Measurements from ENCODE around the gene POU2F1.
"Not testable (repeated sequence)": the region's sequence is repeated elsewhere in the genome, so short reads cannot be mapped to it uniquely, and the experiment has no call there.

Gene POU2F1

DNA sequence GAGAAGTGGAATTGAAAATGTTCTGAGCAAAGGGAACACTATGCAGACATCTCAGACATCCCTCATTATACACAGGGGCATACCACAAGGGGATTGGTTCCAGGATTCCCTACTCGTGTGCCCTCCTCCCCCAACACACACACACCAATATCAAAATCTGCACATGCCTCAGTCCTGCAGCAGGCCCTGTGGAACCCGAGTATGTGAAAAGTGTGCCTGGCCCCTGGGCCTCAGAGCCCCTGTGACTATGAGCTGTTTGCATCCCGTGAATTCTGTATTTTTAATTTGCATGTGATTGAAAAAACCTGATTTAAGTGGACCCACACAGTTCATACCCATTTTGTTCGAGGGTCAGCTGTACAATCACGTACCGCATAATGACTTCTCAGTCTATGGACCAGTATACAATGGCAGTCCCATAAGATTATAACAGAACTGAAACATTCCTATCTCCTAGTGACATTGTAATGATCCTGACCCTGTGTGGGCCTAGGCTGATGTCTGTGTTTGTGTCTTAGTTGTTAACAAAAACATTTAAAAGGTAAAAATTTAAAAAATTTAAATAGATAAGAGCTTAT lies 11.3 kb downstream of the POU2F1 start:
- no peak for DNase-seq

DNA sequence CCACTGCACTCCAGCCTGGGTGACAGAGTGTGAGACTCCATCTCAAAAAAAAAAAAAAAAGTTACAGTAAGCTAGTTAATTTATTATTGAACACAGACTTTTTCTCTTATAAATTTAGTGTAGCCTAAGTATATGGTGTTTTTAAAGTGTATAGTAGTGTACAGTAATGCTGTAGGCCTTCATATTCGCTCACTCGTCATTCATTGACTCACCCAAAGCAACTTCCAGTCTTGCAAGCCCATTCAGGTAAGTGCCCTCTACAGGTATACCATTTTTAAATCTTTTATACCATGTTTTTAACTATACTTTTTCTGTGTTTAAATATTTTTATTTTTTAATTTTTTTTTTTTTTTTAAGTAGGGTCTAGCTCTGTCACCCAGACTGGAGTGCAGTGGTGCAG lies 12.1 kb downstream of the POU2F1 start:
- DNase-seq: no peak

GRCh38 chr1:167233373-167233772 lies 12.7 kb downstream of the POU2F1 start:
- DNase-seq: no peak

DNA sequence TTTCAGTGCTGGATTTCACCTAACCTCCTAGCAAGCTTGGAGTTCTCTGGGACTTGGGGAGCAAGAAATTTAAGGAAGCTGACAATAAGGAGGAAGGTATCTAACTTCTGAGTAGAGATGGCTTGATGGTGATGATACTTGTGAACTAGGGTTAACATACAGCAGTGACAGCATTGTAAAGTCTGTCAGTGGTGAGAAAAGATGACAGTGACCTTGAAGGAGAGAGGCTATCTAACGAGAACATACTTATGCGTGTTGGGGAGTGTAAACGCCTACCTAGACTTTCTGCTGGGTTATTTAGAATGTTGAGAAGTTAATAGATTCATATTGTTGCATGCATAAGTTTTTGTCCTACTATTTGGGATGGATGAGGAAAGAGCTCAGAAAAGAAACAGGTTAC lies 16.3 kb downstream of the POU2F1 start:
- no peak for DNase-seq

GRCh38 chr1:167238713-167239112 lies 18.0 kb downstream of the POU2F1 start:
- DNase-seq: no peak

GRCh38 chr1:167239257-167239656 lies 18.6 kb downstream of the POU2F1 start:
- no peak for DNase-seq

DNA sequence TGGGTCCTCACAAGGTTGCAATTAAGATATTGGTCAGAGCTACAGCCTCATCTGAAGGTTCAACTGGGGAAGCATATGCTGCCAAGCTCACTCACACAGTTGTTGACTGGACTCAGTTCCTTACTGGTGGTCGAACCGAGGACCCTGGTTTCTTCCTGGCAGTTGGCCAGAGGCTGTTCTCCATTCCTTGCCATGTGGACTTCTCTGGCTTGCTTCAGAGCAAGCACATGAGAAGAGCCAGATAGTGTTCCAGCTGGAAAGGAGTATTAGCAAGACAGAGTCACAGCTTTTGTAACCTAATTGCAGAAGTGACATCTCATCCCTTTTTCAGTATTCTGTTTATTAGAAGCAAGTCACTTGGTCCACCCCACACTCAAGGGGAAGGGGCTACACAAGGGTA lies 23.6 kb downstream of the POU2F1 start:
- DNase-seq: no peak

- DNase-seq: not testable (repeated sequence)
These were observed 24.5 kb downstream of the POU2F1 start for GRCh38 chr1:167245168-167245567.

DNA sequence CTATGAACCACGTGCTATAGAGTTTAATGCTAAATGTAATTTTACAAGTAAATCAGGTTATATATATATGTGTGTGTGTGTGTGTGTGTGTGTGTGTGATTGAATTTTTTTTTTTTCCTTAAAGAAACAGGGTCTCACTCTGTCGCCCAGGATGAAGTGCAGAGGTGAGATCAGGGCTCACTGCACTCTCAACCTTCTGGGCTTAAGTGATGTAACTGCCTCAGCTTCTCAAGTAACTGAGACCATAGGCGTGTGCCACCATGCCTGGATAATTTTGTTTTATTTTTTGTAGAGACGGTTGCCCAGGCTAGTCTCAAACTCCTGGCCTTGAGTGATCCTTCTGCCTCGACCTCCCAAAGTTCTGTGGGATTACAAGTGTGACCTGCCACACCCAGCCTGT lies 26.3 kb downstream of the POU2F1 start:
- no peak for DNase-seq

GRCh38 chr1:167247754-167248153 lies 27.1 kb downstream of the POU2F1 start:
- no peak for DNase-seq

DNA sequence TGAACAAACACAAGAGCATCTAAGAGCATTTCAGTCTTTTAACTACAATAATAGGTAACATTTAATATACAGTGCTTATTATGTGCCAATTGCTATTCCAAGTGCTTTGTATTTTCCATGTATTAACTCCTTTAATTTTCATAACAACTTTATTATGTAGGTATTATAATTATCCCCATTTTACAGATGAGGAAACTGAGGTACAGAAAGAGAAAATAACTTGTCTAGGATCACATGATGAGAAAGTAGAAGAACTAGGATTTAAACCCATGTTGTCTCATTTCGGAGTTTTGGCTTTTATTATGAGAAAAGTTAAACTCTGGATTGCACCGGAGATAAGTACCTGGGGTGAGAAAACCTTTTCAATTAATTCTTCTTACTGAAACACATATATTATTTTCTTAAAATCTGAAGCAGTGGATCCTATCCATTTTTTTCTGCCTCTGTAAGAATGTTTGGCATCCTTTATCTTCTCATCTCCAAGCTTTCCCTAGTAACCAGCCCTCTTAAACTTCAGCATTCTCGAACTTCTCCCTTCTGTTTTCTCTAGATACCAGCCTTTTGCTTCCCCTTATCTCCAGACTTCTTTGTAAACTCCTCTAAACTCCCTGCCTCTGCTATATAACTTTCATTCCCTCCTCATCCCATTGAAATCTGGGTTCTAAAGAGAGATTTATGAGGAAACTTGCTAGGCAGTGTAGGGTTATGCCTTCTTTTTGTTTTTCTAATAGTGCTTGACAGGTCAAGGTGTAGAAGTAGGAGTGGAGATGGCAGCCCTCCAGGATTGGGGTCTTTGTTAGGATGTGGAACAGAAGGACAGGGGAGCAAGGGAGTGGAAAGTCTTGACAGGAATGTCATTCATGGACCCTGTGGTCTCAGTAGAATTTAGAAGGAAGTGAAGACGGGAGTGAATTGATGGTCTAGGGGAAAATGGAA lies 28.3 kb downstream of the POU2F1 start:
- DNase-seq: no peak

GRCh38 chr1:167249702-167250101 lies 29.0 kb downstream of the POU2F1 start:
- DNase-seq: no peak

- DNase-seq: no peak
These were observed 29.8 kb downstream of the POU2F1 start for GRCh38 chr1:167250482-167250881.

GRCh38 chr1:167251472-167251871 lies 30.8 kb downstream of the POU2F1 start:
- no peak for DNase-seq

DNA sequence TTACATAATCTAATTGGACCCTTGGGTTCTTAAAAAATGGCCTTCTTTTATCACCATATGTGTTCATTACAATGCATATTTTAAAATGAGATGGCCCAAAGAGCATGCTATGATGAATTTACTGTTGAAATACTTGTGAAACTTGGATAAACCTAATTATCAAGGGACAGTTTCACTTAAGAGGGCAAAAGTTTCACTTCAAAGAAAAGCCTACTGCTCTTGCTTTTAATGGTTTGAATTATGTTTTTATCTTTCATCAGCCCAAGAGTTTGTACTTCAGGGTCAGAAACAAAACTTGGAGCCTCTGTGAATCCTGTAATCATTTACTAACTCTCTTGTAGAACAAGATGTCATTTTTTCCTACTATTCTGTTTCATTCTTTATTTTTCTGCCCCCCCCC lies 32.3 kb downstream of the POU2F1 start:
- no peak for DNase-seq

DNA sequence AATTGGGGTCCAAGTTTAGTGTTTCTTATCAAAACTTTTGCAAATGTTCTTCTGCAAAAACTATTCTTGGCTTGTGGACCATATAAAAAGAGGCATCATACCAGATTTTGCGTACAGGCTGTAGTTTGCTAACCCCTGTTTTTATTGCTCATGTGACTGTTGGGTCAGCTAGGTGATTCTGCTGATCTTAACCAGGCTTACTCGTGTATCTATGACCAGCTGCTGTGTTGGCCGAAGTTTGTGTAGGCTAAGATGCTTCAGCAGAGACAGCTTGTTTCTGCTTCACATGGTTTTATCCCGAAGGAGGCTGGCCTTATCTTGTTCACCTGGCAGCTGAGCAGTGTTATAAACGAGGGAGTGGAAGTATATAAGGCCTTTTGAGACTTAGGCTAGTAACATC lies 38.2 kb downstream of the POU2F1 start:
- DNase-seq: no peak

DNA sequence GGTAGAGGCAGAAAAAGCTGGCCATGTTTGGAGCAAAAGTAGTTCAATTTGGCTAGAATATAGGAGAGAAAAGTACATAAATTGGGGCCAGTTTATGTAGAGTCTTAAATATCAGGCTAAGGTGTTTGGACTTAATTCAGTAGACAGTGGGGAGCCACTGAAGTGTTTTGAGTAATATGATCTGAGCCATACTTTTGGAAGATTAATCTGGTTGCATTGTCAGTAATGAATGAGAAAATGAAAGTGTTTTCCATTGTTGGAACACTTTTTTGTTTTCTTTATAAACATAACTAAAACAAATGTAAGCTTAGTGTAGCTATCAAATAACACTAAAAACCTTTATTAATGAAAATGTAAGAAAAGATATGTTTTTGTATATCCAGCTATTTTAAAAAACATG lies 42.1 kb downstream of the POU2F1 start:
- no peak for DNase-seq

- DNase-seq: no peak
These were observed 42.7 kb downstream of the POU2F1 start for GRCh38 chr1:167263344-167263743.

GRCh38 chr1:167263819-167264464 lies 43.3 kb downstream of the POU2F1 start:
- no peak for DNase-seq

- no peak for DNase-seq
These were observed 46.3 kb downstream of the POU2F1 start for GRCh38 chr1:167266965-167267364.

GRCh38 chr1:167268347-167268787 lies 47.7 kb downstream of the POU2F1 start:
- DNase-seq: no peak

DNA sequence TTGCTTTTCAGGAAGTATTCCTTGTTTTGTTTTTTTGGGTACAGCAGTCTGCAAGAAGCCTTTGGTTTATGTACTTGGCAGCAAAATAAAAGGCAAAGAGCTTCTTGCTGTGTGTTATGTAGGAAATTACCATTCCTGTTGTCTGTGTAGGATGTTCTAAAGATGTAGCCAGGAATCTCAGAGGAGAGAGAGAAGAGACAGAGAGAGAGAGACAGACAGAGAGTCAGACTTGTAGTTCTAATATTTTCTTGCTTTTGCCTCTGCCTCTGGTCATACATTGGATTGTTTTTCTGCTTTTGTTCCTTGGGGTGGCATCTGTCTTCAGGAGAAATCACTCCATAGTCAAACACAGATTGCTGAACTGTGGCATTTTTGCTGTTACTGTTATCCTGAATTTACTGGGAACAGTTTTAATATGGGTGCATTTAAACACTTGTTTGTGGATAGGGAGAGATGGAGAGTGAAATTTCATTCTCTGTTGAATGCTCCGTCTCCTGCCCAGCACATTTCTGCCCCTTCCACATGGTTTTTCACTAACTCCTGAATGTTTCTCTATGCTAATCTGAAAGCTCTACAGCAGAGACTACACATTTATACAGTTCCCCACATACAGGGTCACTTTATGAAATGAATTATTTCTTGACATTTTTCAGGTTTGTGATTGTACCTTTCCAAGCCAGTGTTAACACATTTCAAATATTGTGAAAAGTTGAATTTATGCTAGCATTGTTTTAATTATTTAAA lies 49.8 kb downstream of the POU2F1 start:
- DNase-seq: no peak

- no peak for DNase-seq
These were observed 51.8 kb downstream of the POU2F1 start for GRCh38 chr1:167272369-167272957.
